Effector memory CD8-positive, alpha-beta T cell (primary cell): Measurements from ENCODE around the gene RGS11.

ENCODE experiments used
- ATAC-seq: fragments of 150-1000 bp; cut with Tn5 transposase; replicated peaks from 2 replicates; pipeline ENCODE4 v1.10.0; 2021; ENCODE audit warnings: mild to moderate bottlenecking, moderate library complexity
- DNase-seq, 3 experiments: peaks; one replicate each; pipeline ENCODE4 v3.0.0; 2021
- H3K27ac Mint-ChIP-seq, 2 donors: one replicate each; pipeline ENCODE4 v1.8.0; 2022; ENCODE audit warnings: mild to moderate bottlenecking in 2 of 2, mixed read lengths in 2 of 2, moderate library complexity in 2 of 2
- H3K27me3 Mint-ChIP-seq, 2 donors: one replicate each; pipeline ENCODE4 v1.8.0; 2022; ENCODE audit warnings: mixed read lengths in 2 of 2
- H3K36me3 Mint-ChIP-seq: one replicate; pipeline ENCODE4 v1.8.0; 2022; ENCODE audit warnings: mild to moderate bottlenecking, moderate library complexity, mixed read lengths; ENCODE audit not compliant: insufficient read depth
- H3K4me1 Mint-ChIP-seq, 2 donors: one replicate each; pipeline ENCODE4 v1.8.0; 2022; ENCODE audit warnings: low read depth in 2 of 2, mixed read lengths in 2 of 2
- H3K4me3 Mint-ChIP-seq, 2 donors: one replicate each; pipeline ENCODE4 v1.8.0; 2022; ENCODE audit warnings: mild to moderate bottlenecking in 2 of 2, mixed read lengths in 2 of 2, moderate library complexity in 2 of 2
- H3K9me3 Mint-ChIP-seq, 2 donors: one replicate each; pipeline ENCODE4 v1.8.0; 2022; ENCODE audit warnings: mixed read lengths in 2 of 2

Gene RGS11

GRCh38 chr16:307691-308312 lies 32.1 kb upstream of the RGS11 start:
- Mint-ChIP-seq H3K27ac (peak overlapping the region in 1 of 2 donors; percentile 80), H3K4me3 (peak overlapping the region in 1 of 2 donors; percentile 25), H3K27me3 (no peaks in the 10 kb centered on the region), H3K4me1 (peaks cover 20 to 25% of the 10 kb centered on the region in 2 donors), H3K36me3 (peaks cover 74% of the 10 kb centered on the region), H3K9me3 (no peaks in the 10 kb centered on the region)
- DNase-seq = no peak
- peak; percentile 47 for ATAC-seq

- ATAC-seq = no peak
- Mint-ChIP-seq H3K27ac (peak overlapping the region; percentile 26 to 44), H3K4me3 (no peak overlapping the region), H3K9me3 (no peaks in the 10 kb centered on the region), H3K27me3 (no peaks in the 10 kb centered on the region), H3K4me1 (peaks cover 20 to 25% of the 10 kb centered on the region in 2 donors), H3K36me3 (peaks cover 73% of the 10 kb centered on the region)
- DNase-seq = no peak
Measured at GRCh38 chr16:306911-307370, 31.2 kb upstream of the RGS11 start.

- Mint-ChIP-seq H3K9me3 (no peaks in the 10 kb centered on the region), H3K27me3 (no peaks in the 10 kb centered on the region), H3K27ac (peak overlapping the region; percentile 44), H3K36me3 (peaks cover 69% of the 10 kb centered on the region), H3K4me1 (peaks cover 14 to 24% of the 10 kb centered on the region in 2 donors), H3K4me3 (peak overlapping the region in 1 of 2 donors; percentile 36)
- no peak for ATAC-seq
- DNase-seq = no peak
Measured at GRCh38 chr16:305916-306626, 30.3 kb upstream of the RGS11 start.

- no peak overlapping the region for H3K4me3 Mint-ChIP-seq
- H3K36me3 Mint-ChIP-seq = peaks cover 72% of the 10 kb centered on the region
- H3K4me1 Mint-ChIP-seq = peaks cover 9 to 16% of the 10 kb centered on the region in 2 donors
- DNase-seq (no peak), ATAC-seq (no peak)
- peak overlapping the region in 1 of 2 donors; percentile 31 for H3K27ac Mint-ChIP-seq
- no peaks in the 10 kb centered on the region for H3K9me3 Mint-ChIP-seq
- H3K27me3 Mint-ChIP-seq = no peaks in the 10 kb centered on the region
Measured at GRCh38 chr16:303760-304505, 28.2 kb upstream of the RGS11 start.

GRCh38 chr16:301950-302349 lies 26.2 kb upstream of the RGS11 start:
- ATAC-seq = no peak
- Mint-ChIP-seq H3K4me3 (no peak overlapping the region), H3K27me3 (no peaks in the 10 kb centered on the region), H3K9me3 (no peaks in the 10 kb centered on the region), H3K27ac (no peak overlapping the region), H3K4me1 (peaks cover 6 to 9% of the 10 kb centered on the region in 2 donors), H3K36me3 (peaks cover 66% of the 10 kb centered on the region)
- DNase-seq = no peak

GRCh38 chr16:301235-301634 lies 25.5 kb upstream of the RGS11 start:
- H3K4me3 Mint-ChIP-seq = no peak overlapping the region
- peaks cover 4% of the 10 kb centered on the region in 2 donors for H3K4me1 Mint-ChIP-seq
- no peak for DNase-seq
- H3K36me3 Mint-ChIP-seq = peaks cover 64% of the 10 kb centered on the region
- no peaks in the 10 kb centered on the region for H3K27me3 Mint-ChIP-seq
- no peak for ATAC-seq
- H3K27ac Mint-ChIP-seq = peak overlapping the region in 1 of 2 donors; percentile 35
- H3K9me3 Mint-ChIP-seq = no peaks in the 10 kb centered on the region

- H3K27ac Mint-ChIP-seq = no peak overlapping the region
- no peak for DNase-seq
- H3K4me1 Mint-ChIP-seq = no peaks in the 10 kb centered on the region
- no peak overlapping the region for H3K4me3 Mint-ChIP-seq
- H3K9me3 Mint-ChIP-seq = no peaks in the 10 kb centered on the region
- no peaks in the 10 kb centered on the region for H3K27me3 Mint-ChIP-seq
- peaks cover 69% of the 10 kb centered on the region for H3K36me3 Mint-ChIP-seq
- no peak for ATAC-seq
Measured at GRCh38 chr16:297832-298231, 22.1 kb upstream of the RGS11 start.

GRCh38 chr16:296806-297510 lies 21.2 kb upstream of the RGS11 start:
- H3K27ac Mint-ChIP-seq = no peak overlapping the region
- H3K27me3 Mint-ChIP-seq = no peaks in the 10 kb centered on the region
- no peaks in the 10 kb centered on the region for H3K9me3 Mint-ChIP-seq
- peaks cover 68% of the 10 kb centered on the region for H3K36me3 Mint-ChIP-seq
- ATAC-seq (no peak), DNase-seq (no peak)
- H3K4me3 Mint-ChIP-seq = no peak overlapping the region
- H3K4me1 Mint-ChIP-seq = no peaks in the 10 kb centered on the region

- no peak overlapping the region for H3K4me3 Mint-ChIP-seq
- no peaks in the 10 kb centered on the region for H3K9me3 Mint-ChIP-seq
- peaks cover 0 to 2% of the 10 kb centered on the region in 2 donors for H3K4me1 Mint-ChIP-seq
- DNase-seq = no peak
- ATAC-seq = no peak
- H3K36me3 Mint-ChIP-seq = peaks cover 73% of the 10 kb centered on the region
- no peak overlapping the region for H3K27ac Mint-ChIP-seq
- no peaks in the 10 kb centered on the region for H3K27me3 Mint-ChIP-seq
Measured at GRCh38 chr16:296276-296675, 20.5 kb upstream of the RGS11 start.

- H3K4me1 Mint-ChIP-seq = peaks cover 0 to 2% of the 10 kb centered on the region in 2 donors
- H3K36me3 Mint-ChIP-seq = peaks cover 68% of the 10 kb centered on the region
- H3K9me3 Mint-ChIP-seq = no peaks in the 10 kb centered on the region
- no peak overlapping the region for H3K4me3 Mint-ChIP-seq
- ATAC-seq (no peak), DNase-seq (no peak)
- H3K27me3 Mint-ChIP-seq = no peaks in the 10 kb centered on the region
- H3K27ac Mint-ChIP-seq = no peak overlapping the region
Measured at GRCh38 chr16:293043-293775, 17.5 kb upstream of the RGS11 start.

GRCh38 chr16:291539-291938 lies 15.8 kb upstream of the RGS11 start:
- H3K27me3 Mint-ChIP-seq = no peaks in the 10 kb centered on the region
- no peak overlapping the region for H3K27ac Mint-ChIP-seq
- H3K4me1 Mint-ChIP-seq = peaks cover 0 to 2% of the 10 kb centered on the region in 2 donors
- ATAC-seq = no peak
- H3K9me3 Mint-ChIP-seq = no peaks in the 10 kb centered on the region
- no peak overlapping the region for H3K4me3 Mint-ChIP-seq
- peaks cover 68% of the 10 kb centered on the region for H3K36me3 Mint-ChIP-seq
- no peak for DNase-seq

GRCh38 chr16:290681-291405 lies 15.1 kb upstream of the RGS11 start:
- DNase-seq = no peak
- Mint-ChIP-seq H3K36me3 (peaks cover 69% of the 10 kb centered on the region), H3K27me3 (no peaks in the 10 kb centered on the region), H3K4me1 (peaks cover 0 to 2% of the 10 kb centered on the region in 2 donors), H3K9me3 (no peaks in the 10 kb centered on the region), H3K4me3 (no peak overlapping the region), H3K27ac (no peak overlapping the region)
- no peak for ATAC-seq
